IPS-NIHi11 (cell line): Measurements from ENCODE around the gene TTF2.

ENCODE experiments used
- DNase-seq: peaks from one replicate; pipeline ENCODE4 v3.0.0; 2012; ENCODE audit warnings: mixed read lengths, low spot score

The TTF2 gene

DNA sequence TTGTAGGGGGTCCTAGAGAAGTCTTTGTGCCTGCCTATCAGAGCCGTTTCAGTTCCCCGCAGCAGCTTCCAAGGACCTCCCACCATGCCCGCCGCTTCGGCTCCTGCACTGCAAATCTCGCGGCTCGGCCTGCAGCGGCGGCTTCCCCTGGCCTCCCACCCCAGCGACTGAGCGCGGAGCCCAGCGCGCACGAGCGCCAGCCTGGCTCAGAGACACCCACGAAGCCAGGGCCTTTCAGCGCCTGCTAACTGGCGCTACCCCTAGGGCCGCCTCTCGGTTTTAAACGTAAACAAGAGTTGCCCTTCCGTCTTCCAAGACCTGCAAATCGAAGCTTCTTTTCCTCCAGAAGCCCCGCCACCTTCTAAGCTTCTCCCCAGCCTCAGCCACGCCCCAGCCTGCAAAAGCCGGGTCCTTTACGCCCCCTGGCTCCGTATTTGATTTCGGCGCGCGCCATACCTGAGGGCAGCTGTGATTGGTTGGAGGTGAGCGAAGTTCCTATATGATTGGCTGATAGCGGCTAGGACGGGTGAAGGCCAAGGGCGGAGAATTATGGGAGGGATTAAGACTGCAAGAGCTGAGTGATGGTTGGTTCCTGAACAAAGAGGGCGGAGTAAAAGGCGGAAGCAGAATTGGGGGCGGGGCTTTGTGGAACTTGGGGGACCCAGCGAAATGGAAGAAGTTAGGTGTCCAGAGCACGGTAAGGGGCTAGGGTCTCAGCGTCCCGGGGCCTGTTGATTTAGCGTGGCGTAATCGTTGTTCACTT, at the start of gene TTF2:
TTF2 (plus strand) TSS at position 649 of the 763 bp plus-strand sequence; CDS start at position 670, 21 bp downstream.
- peak; percentile 96 for DNase-seq

DNA sequence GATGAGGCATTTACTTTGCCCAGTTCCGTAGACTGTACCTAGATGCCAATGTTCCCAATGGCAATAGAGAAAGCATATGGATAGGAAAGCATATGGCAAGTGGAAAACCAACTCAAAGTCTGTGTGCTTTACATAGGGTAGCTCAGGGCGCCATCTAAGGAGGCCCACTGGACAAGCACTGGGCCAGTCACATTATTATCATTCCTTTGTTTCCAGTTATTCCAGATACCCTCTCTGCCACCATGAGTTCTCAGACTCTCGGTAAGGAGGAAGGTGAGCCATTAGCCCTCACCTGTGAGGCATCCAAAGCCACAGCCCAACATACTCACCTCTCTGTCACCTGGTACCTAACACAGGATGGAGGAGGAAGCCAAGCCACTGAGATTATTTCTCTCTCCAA, 48.8 kb upstream of the TTF2 start:
- DNase-seq, result no peak

DNA sequence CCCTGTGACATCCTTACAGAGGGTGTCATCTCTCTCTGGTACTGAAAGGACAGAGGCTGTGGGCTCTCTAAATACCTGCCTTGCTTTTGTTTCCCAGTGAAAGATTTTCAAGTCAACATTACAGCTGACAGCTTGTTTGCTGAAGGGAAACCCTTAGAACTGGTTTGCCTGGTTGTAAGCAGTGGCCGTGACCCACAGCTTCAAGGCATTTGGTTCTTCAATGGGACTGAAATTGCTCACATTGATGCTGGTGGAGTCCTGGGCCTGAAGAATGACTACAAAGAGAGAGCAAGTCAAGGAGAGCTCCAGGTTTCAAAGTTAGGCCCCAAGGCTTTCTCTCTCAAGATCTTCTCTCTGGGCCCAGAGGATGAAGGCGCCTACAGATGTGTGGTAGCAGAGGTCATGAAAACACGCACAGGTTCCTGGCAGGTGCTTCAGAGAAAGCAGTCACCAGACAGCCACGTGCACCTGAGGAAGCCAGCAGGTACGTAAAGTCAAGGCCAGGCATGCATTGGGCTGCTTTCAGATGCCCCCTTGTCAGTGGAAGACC, 46.7 kb upstream of the TTF2 start:
- DNase-seq, result no peak

DNA sequence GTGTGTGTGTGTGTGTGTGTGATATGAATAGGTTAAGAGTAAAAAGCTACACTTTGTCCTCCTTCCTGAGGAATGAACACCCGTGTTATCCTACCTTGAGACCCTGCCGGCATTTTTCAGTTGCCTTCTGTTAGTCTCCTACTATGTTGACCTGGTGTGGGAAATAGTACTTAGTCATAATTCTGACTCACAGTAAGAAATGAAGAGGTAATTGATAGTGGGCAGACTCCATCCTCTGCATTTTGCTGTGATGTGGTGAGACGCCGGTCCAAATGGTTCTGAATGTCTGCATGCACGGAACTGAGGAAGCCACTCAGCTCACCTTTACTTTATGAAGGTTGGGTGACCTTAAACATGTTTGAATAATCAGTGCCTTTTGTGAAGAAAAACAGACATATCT, 45.9 kb upstream of the TTF2 start:
- DNase-seq, result no peak

DNA sequence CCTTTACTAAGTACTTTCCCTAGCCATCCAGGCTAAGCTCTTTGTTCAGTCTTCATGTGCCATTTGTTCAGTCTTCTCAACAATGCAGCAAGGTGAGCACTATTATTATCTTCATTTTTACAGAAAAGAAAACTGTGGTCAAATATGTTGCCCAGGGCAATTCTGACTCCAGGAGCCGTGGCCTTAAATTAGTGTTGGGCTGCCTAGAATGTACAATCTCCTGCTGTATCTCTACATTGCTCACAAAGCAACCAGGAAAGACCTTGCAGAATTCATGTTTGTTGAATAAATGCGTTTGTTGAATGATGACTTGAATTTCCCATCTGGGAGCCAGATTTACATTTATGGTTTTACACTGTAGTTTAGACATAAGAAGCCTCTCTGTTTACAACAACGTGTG, 44.4 kb upstream of the TTF2 start:
- no peak for DNase-seq

DNA sequence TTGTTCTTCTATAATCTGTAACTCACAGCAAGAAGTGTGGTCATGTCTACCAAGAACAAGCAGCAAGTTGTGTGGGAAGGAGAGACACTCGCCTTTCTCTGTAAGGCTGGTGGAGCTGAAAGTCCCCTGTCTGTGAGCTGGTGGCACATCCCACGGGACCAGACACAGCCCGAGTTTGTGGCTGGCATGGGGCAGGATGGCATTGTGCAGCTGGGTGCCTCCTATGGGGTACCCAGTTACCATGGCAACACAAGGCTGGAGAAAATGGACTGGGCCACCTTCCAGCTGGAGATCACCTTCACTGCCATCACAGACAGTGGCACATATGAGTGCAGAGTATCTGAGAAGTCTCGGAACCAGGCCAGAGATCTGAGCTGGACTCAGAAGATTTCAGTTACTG, 43.1 kb upstream of the TTF2 start:
- no peak for DNase-seq

DNA sequence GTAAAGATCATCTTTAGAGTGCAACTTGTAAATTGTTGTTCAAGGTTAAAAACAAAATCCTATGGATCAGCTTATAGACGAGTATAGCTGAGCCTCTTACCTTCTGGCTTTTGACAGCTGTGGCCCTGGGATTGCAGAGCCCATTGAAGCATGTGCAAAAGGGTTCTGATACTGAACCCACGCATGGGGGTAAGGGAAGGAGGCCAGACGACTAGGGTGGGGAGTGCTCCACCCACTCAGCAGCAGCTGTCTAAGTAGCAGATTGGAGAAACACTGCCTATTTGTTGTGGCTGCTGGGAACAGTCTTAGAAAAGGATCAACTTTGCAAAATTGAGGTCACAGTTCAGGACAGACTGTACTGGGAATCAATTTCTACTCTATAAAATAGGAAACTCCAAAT, 42.5 kb upstream of the TTF2 start:
- no peak for DNase-seq

DNA sequence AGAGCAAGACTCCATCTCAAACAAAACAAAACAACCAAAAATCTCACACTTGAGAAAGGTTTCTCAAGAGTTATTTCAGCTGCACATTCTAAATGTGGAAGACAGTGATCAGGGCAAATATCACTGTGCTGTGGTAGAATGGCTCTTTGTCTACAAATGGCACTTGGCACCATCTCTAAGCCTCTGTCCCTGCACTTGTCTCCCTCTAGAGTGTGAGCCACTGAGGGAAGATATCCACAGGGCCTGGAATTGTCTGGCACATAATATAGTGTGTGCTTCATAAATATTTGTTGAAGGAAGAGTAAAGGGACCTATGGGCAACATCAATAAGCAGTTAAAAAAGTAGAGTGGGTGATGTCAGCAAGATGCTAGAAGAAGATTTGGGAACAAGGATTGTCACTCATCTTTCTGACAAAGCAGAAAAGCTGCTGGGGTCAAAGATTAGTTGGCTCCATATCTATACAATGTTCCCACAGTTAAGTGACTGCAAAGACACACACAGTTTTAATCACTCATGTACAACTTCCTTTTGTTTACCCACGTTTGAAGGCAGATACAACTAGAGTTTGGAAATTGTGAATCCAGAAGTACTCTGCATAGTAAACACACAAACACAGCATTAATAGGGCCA, 39.5 kb upstream of the TTF2 start:
- no peak for DNase-seq

DNA sequence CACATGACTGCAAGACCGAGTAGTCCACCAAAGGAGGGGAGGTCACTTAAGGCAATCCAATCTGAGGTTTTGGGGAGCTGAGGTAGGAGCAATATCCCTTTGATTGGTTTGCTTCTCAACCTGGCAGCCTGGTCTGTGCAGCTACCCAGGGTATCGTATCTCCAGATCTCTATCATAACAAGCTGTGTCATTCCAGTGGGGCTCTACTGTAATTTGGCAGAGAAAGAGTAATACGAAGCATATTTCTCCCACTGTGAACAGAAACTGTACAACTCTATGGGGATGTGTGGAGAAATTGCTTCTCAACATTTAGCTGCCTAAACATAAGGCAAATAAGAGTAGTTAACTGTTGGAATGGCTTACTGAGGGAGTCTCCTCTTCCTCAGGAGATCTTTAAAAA, 38.0 kb upstream of the TTF2 start:
- no peak for DNase-seq

DNA sequence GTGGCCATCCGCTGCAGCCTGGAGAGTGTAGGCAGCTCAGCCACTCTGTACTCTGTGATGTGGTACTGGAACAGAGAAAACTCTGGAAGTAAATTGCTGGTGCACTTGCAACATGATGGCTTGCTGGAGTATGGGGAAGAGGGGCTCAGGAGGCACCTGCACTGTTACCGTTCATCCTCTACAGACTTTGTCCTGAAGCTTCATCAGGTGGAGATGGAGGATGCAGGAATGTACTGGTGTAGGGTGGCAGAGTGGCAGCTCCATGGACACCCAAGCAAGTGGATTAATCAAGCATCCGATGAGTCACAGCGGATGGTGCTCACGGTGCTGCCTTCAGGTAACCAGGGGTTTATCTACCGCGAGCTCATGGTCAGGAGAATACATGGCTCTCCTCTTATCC, 34.6 kb upstream of the TTF2 start:
- DNase-seq, result no peak

DNA sequence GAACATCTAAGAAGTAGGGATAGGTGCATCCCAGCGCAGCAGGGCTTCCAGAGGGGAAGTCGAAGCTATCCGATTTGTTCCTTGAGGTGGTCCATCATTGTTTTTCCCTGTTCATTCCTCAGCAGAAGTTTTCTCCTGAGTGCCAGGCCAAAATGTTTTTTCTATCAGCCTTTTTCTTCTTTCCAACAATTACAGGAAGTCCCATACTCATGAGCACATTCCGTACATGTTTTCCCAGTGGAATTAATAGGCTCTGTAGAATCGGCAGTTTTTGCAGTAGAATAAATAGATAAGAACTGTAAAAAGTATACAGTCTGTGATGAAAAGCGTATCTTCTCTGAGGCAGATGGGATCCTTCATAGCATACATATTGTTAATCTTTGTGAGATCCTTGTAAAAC, 33.8 kb upstream of the TTF2 start:
- DNase-seq, result no peak

DNA sequence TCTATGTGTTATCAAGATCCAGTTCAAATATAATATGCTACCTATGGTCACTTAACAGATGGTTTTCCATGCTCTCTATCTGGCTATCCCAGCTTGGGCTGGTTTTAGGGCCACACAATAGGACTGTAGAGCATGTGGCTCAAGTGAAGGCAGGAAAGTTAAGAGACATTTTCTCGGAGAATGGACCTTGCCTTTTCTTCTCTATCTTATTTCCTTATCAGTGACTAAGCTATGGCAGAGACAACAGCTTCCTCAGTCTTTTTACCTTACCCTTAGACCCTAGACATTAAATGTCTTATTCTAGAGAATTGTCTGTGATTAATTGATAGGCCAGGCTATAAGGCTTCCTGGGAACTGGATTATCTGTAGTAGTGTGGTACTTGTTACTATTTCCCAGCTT, 30.4 kb upstream of the TTF2 start:
- no peak for DNase-seq

DNA sequence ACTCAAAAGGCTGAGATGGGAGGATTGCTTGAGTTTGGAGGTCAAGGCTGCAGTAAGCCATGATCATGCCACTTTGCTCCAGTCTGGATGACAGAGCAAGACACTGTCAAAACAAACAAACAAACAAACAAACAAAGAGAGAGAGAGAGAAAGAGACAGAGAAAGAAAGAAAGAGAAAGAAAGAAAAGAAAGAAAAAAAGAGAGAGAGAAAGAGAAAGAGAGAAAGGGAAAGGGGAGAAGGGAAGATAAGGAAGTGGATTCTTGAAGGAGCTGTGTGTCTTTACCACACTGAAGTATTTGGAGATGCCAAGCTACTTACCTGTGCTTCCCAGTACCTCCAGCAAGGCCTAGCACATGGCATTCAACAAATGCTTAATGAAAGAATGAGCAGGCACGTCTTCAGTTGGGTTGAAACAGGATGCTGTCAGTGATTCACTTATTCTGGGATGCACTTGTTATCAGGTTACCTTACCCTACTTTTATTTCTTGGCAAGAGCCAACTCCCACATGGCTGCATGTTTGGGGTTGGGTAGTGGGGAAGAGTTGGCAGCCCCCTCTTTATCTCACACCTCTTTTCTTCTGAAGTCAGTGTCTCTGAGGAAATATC, 29.8 kb upstream of the TTF2 start:
- no peak for DNase-seq

DNA sequence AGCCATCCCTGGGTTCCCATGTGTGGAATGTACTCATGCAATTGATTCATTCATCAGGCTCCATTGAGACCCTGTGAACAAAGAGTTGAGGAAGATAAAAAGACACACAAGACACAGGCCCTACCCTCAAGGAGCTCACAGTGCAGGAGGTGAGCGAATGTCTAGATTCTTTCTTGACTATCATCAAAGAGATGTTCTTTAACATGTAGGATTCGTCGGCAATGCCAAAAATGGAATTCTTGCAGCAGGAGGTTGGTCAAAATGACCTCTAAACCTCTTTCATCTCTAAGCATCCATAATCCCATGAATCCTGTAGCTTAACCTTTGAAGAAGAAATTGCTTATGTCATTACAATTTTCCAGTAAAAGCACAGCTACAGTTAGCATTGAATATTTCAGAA, 27.9 kb upstream of the TTF2 start:
- no peak for DNase-seq

DNA sequence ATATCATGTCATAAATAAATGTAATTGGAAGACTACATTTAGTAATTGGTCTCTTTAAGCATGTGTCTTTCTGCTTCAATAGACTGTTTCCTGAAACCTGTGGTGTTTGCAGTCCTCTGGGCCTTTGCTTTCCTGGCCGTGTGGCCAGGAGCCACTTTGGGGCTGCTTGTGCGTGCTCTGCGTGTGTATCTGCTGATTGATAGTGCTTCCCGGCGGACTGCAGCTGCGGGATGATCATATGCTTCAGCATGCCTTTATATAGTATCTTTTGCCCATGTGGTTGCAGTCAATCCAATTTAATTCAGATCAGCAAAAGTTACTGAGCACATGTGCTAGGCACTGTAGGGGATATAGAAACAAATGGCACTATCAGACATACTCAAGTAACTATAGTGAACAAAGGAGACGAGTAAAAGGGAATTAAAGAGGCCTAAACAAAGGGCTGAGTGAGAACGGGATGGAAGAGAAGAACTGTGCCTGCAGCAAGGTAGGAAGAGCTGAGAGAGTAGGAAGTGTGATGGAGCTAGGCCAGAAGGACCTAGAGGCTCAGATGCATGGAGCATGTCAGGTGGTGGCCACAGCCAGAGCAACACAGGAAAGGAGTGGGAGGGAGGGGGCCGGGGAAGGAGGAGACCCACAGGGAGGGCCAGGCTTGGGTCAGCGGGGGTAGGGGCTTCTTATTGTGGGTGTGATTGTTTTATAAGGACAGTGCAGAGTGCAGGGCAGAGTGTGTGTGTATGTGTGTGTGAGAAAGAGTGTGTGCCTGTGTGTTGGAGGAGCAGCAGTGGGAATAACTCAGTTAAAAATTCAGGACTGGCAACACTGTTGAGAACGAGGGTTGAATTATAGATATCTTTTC, 27.2 kb upstream of the TTF2 start:
- no peak for DNase-seq

DNA sequence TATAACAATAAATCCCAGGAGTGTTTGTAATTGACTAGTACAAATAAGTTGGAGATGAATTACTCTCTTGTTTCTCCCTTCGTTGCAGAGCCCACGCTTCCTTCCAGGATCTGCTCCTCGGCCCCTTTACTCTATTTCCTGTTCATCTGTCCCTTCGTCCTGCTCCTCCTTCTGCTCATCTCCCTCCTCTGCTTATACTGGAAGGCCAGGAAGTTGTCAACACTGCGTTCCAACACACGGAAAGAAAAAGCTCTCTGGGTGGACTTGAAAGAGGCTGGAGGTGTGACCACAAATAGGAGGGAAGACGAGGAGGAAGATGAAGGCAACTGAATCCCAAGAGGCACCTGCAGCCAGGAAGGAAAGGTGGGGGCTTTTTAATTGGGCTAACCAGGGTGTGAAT, 26.4 kb upstream of the TTF2 start:
- DNase-seq, result no peak

DNA sequence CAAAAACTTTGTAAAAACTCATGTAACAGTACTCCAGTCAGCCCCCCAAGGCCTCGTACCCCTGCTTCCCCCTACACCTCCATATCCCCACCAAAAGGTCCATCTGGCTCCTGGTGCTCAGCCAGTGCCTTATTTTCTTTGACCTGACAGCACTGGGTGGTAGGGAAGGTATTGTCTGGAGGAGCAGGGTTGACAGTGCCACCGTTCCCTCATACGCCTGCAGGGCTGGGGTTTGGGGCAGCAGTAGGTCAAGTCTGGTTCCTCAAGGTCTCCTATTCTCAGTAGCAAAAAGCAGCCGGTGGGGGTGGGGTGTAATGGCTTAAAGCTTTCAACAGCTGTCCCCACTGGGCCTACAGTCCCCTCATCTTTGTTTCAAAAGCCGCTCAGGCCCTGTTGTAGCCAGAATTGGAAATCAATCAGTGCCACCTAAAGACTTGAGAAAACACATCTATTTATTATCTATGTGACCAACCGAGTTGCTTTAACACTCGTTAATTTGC, 25.3 kb upstream of the TTF2 start:
- DNase-seq, result no peak

DNA sequence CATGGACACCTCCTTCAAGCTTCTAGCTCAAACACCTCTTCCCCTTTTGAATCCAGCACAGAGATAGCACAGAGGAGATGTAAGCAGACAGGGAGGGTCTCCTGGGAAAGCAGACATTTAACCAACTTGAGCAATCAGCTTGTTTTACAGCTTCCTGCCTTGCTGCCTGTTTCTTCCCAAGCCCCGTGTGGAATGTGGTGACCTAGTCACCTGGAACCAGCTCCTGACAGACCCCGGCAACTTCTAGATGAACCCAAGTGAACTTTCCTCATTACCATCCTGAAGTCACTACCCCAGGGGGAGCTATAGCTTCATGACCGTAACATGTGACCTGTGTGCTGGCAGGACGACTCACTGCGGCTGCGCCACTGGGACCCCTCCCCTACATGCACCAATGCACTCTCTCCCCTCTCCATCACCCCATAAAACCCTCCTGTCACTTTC, 24.1 kb upstream of the TTF2 start:
- peak; percentile 23 for DNase-seq

DNA sequence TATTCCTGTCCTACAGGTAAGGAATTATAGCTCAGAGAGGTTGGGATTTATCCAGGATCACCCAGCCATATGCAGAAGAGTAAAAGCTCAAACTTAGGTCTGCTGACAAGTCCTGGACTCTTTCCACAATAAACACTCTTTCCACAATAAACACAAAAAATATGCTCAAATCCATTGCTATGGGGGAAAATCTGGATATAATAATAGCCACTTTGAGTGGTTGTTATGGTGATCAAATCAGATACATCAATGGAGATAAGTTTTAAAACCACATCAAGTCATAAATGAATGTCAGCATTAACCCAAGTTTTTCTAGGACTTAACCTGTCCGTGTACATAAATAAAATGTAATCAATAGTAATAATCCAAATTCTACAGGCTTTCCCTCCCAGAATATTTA, 22.3 kb upstream of the TTF2 start:
- DNase-seq, result no peak

DNA sequence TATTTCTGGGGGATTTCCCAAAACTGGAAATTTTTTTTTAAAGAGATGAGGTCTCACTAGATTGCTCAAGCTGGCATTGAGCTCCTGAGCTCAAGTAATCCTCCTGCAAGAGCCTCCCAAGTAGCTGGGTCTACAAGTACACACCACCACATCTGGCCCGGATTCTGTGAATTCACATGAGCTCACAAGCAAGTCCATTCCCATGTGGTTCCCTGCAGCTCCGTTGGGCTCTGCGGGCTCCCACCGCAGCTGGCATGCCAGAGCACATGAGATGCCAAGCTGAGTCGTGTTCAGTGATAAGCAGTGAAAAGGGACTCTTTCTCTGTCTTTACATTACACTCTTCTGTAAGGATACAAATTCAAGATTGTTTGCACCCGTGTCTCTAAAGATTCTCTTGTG, 21.9 kb upstream of the TTF2 start:
- DNase-seq, result no peak

DNA sequence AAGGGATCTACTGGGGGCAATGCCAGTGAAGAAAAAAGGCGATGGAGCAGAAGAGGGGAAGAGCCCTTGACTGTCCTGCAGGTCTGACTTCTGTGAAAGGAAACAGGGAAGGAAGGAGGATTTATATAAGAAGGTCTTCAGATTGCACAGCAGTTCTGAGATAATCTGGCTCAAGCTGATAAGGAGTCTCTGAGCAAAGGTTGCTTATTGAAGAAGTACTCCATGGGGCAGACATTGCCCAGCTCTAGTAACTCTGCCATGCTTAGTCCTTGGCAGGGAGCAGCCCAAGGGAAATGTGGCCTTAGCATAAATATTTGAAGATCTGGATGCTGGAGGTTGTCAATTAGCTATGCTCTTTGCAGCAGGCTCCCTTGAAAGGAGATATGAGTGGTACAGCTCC, 15.9 kb upstream of the TTF2 start:
- no peak for DNase-seq

DNA sequence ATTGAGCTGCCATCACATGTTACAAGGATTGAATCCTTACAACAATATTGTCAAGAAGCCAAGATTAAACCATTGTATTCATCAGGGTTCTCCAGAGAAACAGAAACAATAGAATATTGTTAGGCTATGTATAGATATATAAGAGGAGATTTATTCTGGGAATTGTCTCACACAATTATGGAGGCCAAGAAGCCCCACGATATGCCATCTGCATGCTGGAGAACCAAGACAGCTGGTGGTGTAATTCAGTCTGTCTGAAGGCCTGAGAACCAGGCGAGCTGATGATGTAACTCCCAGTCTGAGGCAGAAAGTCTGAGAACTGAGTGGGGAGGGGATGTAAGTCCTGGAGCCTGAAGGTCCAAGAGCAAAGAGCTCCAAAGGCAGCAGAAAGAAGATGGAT, 14.5 kb upstream of the TTF2 start:
- no peak for DNase-seq
